Measurements from ENCODE around the gene NOD2. TPM values are rescaled to one million over a fixed set of nuclear protein-coding genes. Genes with fewer than 3 reads are reported as not detected.

The NOD2 gene
- total and polyA plus RNA-seq, 4 donors: 0.35 to 1.3 (median 0.48) TPM

DNA sequence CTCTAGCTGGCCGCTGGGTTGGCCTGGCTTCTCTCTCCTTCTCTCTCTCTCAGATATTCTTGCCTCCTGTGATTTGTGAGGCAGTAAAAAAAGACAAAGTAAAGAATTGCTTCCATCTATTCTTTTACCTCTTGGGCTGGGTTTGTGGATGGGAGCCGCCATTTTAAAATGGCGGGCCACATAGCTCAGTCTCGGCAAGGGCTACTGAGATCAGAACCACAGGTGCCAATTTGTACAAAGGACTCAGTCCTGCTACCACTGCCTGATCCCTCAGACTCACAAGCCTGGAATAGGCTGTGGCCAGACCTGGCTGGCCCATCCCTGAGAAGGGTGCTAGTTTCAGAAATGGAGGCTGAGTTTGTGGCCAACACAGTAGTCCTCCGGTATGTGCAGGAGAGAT lies 24.1 kb downstream of the NOD2 start:
- H3K36me3 ChIP-seq (ENCODE audit: control insufficient read depth in 4 of 4, insufficient read depth in 3 of 4, low read depth in 1 of 4, low read length in 3 of 4): no peaks in the 10 kb centered on the region
- TF ChIP-seq GABPA (IDR thresholded peaks at IDR 0.05 in 1 of 2, conservative IDR thresholded peaks at IDR 0.05 in 1 of 2): no peak
- H3K27ac ChIP-seq (ENCODE audit: low read depth in 1 of 2, low read length in 2 of 2): no peak overlapping the region
- no peaks in the 10 kb centered on the region for H3K4me1 ChIP-seq (ENCODE audit: control insufficient read depth in 4 of 4, insufficient read depth in 4 of 4, low read length in 3 of 4)
- H3K4me3 ChIP-seq (ENCODE audit: low read depth in 1 of 3, low read length in 3 of 3): no peak overlapping the region
- H3K27me3 ChIP-seq (ENCODE audit: control insufficient read depth in 4 of 4, insufficient read depth in 4 of 4, low read length in 3 of 4): no peaks in the 10 kb centered on the region
- 88% methylated on average over 5 of the region's 5 CpGs for WGBS
- DNase-seq (ENCODE audit: low spot score): no peak
- H3K9me3 ChIP-seq (ENCODE audit: control insufficient read depth in 4 of 4, low read length in 3 of 4): no peaks in the 10 kb centered on the region
- H3K9ac ChIP-seq (ENCODE audit: low read depth in 1 of 2, low read length in 2 of 2): no peak overlapping the region

DNA sequence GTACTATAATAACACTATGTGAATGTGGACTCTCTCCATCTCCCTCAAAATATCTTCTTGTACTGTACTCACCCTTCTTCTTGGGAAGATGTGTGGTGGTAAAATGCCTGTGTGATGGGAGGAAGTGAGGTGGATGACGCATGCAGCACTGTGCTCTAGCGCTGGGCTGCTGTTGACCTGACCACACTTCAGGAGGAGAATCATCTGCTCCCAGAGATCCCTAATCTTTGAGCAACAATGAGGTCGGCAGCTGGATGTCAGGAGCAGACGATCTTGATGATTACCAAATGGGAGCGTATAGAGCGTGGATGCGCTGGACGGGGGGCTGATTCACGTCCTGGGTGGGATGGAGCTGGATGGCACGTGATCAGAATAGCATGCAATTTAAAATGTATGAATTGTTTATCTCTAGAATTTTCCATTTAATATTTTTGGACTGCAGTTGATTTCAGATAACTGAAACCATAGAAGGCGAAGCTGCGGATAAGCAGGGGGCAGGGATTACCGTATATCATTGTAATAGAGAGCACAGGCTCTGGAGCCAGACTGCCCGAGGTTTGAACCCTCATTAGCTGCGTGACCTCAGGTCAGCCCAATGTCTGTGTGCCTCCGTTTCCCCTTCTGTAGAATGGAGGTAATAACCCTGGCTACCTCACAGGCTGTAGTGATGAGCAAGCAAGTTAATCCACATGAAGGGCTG lies 24.8 kb downstream of the NOD2 start:
- Histone ChIP-seq H3K4me3 (ENCODE audit: low read depth in 1 of 3, low read length in 3 of 3) (no peak overlapping the region), H3K9ac (ENCODE audit: low read depth in 1 of 2, low read length in 2 of 2) (no peak overlapping the region), H3K9me3 (ENCODE audit: control insufficient read depth in 4 of 4, low read length in 3 of 4) (no peaks in the 10 kb centered on the region), H3K4me1 (ENCODE audit: control insufficient read depth in 4 of 4, insufficient read depth in 4 of 4, low read length in 3 of 4) (no peaks in the 10 kb centered on the region), H3K27ac (ENCODE audit: low read depth in 1 of 2, low read length in 2 of 2) (no peak overlapping the region), H3K27me3 (ENCODE audit: control insufficient read depth in 4 of 4, insufficient read depth in 4 of 4, low read length in 3 of 4) (no peaks in the 10 kb centered on the region), H3K36me3 (ENCODE audit: control insufficient read depth in 4 of 4, insufficient read depth in 3 of 4, low read depth in 1 of 4, low read length in 3 of 4) (no peaks in the 10 kb centered on the region)
- no peak for DNase-seq (ENCODE audit: low spot score)
- 87% methylated on average over 16 of the region's 16 CpGs for WGBS
- no peak for TF ChIP-seq YY1 (IDR thresholded peaks at IDR 0.05)
- TF ChIP-seq HNF4G (IDR thresholded peaks at IDR 0.05): no peak
- TF ChIP-seq JUND (IDR thresholded peaks at IDR 0.05): no peak
- no peak for TF ChIP-seq GABPA (IDR thresholded peaks at IDR 0.05 in 1 of 2, conservative IDR thresholded peaks at IDR 0.05 in 1 of 2)
- TF ChIP-seq HNF4A (conservative IDR thresholded peaks at IDR 0.05): no peak
- TF ChIP-seq RAD21 (IDR thresholded peaks at IDR 0.05): no peak

DNA sequence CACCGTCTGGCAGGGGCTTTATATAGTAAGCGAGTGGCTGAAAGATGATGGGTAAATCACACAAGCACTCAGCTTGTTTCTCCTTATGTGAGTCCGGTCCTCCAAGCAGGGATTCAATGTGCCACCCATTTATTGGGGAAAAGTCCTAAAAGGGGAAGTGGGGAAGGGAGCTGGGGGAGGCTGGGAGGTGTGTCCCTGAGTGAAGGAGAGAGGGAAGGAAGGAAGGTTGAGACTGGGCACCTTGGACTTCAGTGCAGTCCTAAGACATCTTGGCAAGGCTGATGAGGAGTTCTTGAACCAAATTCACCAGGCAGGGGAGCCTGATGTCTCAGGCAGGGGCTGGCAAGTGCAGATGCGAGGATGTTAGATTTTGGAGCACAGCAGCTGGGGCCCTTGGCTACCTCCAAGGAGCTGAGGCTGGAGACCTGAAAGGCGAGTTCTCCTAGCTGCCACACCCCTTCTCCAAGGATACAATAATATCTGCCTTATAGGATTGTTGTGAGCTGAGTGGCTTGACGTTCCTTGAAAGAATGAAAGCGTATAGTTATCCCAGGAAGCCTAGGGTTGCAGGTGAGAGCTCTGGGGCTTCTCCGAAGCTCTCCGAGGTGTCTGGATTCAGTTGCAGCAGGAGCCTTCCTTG lies 25.5 kb downstream of the NOD2 start:
- Histone ChIP-seq H3K4me3 (ENCODE audit: low read depth in 1 of 3, low read length in 3 of 3) (no peak overlapping the region), H3K27ac (ENCODE audit: low read depth in 1 of 2, low read length in 2 of 2) (no peak overlapping the region), H3K27me3 (ENCODE audit: control insufficient read depth in 4 of 4, insufficient read depth in 4 of 4, low read length in 3 of 4) (no peaks in the 10 kb centered on the region), H3K36me3 (ENCODE audit: control insufficient read depth in 4 of 4, insufficient read depth in 3 of 4, low read depth in 1 of 4, low read length in 3 of 4) (no peaks in the 10 kb centered on the region), H3K4me1 (ENCODE audit: control insufficient read depth in 4 of 4, insufficient read depth in 4 of 4, low read length in 3 of 4) (no peaks in the 10 kb centered on the region), H3K9me3 (ENCODE audit: control insufficient read depth in 4 of 4, low read length in 3 of 4) (no peaks in the 10 kb centered on the region), H3K9ac (ENCODE audit: low read depth in 1 of 2, low read length in 2 of 2) (no peak overlapping the region)
- no peak for DNase-seq (ENCODE audit: low spot score)
- TF ChIP-seq RXRA (IDR thresholded peaks at IDR 0.05) (no peak), SP1 (IDR thresholded peaks at IDR 0.05) (no peak), EGR1 (IDR thresholded peaks at IDR 0.05; ENCODE audit: low read depth in 2 of 2) (no peak), YY1 (IDR thresholded peaks at IDR 0.05) (no peak)
- TF ChIP-seq, protein P1, sequence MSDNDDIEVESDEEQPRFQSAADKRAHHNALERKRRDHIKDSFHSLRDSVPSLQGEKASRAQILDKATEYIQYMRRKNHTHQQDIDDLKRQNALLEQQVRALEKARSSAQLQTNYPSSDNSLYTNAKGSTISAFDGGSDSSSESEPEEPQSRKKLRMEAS (IDR thresholded peaks at IDR 0.05): no peak
- 90% methylated on average over 9 of the region's 9 CpGs for WGBS

DNA sequence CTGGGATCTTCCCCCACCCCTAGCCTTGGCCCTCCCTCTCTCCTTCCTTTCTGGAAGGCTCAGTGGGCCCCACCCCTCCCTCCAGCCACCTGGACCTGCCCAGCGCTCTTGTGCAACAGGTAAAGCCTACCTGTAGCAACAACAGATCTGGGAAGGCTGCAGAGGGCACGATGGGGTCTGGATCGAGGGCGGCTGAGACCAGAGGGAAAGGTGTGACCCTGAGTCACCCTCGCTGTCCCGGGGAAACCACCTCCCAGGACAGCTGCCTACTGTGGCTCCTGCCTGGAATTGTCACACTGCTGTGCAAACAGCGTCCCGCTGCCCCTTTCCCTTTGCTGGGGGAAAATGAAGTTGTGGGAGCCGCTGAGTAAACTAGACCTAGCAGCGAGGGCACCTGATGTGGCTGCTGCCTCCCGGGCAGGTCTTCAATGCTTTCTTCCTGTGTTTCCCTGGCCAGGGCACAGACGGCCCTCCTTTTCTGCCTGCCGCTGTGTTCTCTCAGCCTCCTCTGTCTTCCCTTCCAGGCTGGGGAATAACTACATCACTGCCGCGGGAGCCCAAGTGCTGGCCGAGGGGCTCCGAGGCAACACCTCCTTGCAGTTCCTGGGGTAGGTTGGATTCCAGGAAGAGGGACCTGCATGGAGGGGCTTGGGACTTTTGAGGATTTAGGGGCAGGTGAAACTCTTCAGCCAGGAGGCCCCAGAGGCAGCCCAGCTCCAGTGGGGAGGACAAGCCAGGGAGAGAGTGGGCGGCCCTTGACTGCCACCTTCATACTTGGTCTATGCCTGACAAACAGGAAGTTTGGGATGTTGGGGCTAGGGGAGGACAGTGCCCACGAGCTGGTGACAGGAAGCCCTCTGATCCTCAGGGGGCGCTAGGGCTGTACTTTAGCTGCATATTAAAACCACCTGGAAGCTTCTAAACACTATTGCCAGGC lies 26.3 kb downstream of the NOD2 start:
- no peaks in the 10 kb centered on the region for H3K36me3 ChIP-seq (ENCODE audit: control insufficient read depth in 4 of 4, insufficient read depth in 3 of 4, low read depth in 1 of 4, low read length in 3 of 4)
- no peaks in the 10 kb centered on the region for H3K27me3 ChIP-seq (ENCODE audit: control insufficient read depth in 4 of 4, insufficient read depth in 4 of 4, low read length in 3 of 4)
- no peak overlapping the region for H3K4me3 ChIP-seq (ENCODE audit: low read depth in 1 of 3, low read length in 3 of 3)
- DNase-seq (ENCODE audit: low spot score): no peak
- WGBS: 62% methylated on average over 20 of the region's 20 CpGs
- H3K9me3 ChIP-seq (ENCODE audit: control insufficient read depth in 4 of 4, low read length in 3 of 4): no peaks in the 10 kb centered on the region
- TF ChIP-seq RXRA (IDR thresholded peaks at IDR 0.05) (no peak), HNF4G (IDR thresholded peaks at IDR 0.05) (no peak), SP1 (IDR thresholded peaks at IDR 0.05) (no peak), NR2F2 (IDR thresholded peaks at IDR 0.05) (no peak), EGR1 (IDR thresholded peaks at IDR 0.05; ENCODE audit: low read depth in 2 of 2) (no peak), FOXA1 (IDR thresholded peaks at IDR 0.05) (no peak), HNF4A (conservative IDR thresholded peaks at IDR 0.05) (no peak), GABPA (IDR thresholded peaks at IDR 0.05 in 1 of 2, conservative IDR thresholded peaks at IDR 0.05 in 1 of 2) (no peak), YY1 (IDR thresholded peaks at IDR 0.05) (no peak), JUND (IDR thresholded peaks at IDR 0.05) (no peak)
- TF ChIP-seq, protein P1 (IDR thresholded peaks at IDR 0.05): no peak
- TF ChIP-seq, protein P2, sequence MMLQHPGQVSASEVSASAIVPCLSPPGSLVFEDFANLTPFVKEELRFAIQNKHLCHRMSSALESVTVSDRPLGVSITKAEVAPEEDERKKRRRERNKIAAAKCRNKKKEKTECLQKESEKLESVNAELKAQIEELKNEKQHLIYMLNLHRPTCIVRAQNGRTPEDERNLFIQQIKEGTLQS (IDR thresholded peaks at IDR 0.05): no peak
- TF ChIP-seq, protein P3, sequence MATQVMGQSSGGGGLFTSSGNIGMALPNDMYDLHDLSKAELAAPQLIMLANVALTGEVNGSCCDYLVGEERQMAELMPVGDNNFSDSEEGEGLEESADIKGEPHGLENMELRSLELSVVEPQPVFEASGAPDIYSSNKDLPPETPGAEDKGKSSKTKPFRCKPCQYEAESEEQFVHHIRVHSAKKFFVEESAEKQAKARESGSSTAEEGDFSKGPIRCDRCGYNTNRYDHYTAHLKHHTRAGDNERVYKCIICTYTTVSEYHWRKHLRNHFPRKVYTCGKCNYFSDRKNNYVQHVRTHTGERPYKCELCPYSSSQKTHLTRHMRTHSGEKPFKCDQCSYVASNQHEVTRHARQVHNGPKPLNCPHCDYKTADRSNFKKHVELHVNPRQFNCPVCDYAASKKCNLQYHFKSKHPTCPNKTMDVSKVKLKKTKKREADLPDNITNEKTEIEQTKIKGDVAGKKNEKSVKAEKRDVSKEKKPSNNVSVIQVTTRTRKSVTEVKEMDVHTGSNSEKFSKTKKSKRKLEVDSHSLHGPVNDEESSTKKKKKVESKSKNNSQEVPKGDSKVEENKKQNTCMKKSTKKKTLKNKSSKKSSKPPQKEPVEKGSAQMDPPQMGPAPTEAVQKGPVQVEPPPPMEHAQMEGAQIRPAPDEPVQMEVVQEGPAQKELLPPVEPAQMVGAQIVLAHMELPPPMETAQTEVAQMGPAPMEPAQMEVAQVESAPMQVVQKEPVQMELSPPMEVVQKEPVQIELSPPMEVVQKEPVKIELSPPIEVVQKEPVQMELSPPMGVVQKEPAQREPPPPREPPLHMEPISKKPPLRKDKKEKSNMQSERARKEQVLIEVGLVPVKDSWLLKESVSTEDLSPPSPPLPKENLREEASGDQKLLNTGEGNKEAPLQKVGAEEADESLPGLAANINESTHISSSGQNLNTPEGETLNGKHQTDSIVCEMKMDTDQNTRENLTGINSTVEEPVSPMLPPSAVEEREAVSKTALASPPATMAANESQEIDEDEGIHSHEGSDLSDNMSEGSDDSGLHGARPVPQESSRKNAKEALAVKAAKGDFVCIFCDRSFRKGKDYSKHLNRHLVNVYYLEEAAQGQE (IDR thresholded peaks at IDR 0.05): no peak
- H3K4me1 ChIP-seq (ENCODE audit: control insufficient read depth in 4 of 4, insufficient read depth in 4 of 4, low read length in 3 of 4): no peaks in the 10 kb centered on the region
- H3K9ac ChIP-seq (ENCODE audit: low read depth in 1 of 2, low read length in 2 of 2): no peak overlapping the region
- no peak overlapping the region for H3K27ac ChIP-seq (ENCODE audit: low read depth in 1 of 2, low read length in 2 of 2)

Measured in liver (tissue), 9 donors.